Stomach (tissue), 4 donors: ENCODE measurements around the gene TPBGL.

Experiments used
- POLR2A ChIP-seq, 4 donors: fragments of 450-650 bp; IDR thresholded peaks; one replicate each; pipeline ENCODE4 v1.6.1; 2016; ENCODE audit warnings: antibody characterized with exemption in 4 of 4, control low read depth in 2 of 4, mild to moderate bottlenecking in 1 of 4, moderate library complexity in 1 of 4
- POLR2AphosphoS5 ChIP-seq, 3 donors: sonication (generic); formaldehyde crosslinking; IDR thresholded peaks; one replicate each; pipeline ENCODE4 v1.6.1; 2016; ENCODE audit warnings: antibody characterized with exemption in 3 of 3
- TF ChIP-seq, protein P1 (sequence below), 7 experiments: fragments of 450-650 bp in 4 of 7; fragments of 200-600 bp in 3 of 7; sonication (generic) in 3 of 7; IDR thresholded peaks; one replicate each; pipeline ENCODE4 v1.5.1; 2016 to 2019; ENCODE audit warnings: antibody characterized with exemption in 7 of 7, control low read depth in 2 of 7, mild to moderate bottlenecking in 1 of 7

DNA sequence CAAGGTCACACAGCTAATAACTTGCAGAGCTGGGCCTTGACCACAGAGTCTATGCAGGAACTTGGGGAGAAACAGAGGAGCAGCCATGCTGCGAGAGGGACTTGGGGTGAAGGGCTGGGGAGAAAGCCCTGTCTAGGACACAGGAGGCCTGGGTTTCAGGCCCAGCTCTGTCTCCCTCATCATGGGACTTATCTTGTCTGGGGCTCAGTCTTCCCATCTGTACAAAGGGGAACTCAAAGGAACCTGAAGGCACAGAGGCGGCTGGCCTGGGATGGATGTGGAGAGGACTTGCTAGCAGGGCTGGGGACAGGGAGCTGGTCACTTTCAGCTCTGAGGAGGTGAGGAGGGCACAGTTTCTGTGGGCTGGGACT is 36.9 kb upstream of the TPBGL start:
- TF ChIP-seq, protein P1, sequence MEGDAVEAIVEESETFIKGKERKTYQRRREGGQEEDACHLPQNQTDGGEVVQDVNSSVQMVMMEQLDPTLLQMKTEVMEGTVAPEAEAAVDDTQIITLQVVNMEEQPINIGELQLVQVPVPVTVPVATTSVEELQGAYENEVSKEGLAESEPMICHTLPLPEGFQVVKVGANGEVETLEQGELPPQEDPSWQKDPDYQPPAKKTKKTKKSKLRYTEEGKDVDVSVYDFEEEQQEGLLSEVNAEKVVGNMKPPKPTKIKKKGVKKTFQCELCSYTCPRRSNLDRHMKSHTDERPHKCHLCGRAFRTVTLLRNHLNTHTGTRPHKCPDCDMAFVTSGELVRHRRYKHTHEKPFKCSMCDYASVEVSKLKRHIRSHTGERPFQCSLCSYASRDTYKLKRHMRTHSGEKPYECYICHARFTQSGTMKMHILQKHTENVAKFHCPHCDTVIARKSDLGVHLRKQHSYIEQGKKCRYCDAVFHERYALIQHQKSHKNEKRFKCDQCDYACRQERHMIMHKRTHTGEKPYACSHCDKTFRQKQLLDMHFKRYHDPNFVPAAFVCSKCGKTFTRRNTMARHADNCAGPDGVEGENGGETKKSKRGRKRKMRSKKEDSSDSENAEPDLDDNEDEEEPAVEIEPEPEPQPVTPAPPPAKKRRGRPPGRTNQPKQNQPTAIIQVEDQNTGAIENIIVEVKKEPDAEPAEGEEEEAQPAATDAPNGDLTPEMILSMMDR (IDR thresholded peaks at IDR 0.05) = no peak
- TF ChIP-seq POLR2AphosphoS5 (IDR thresholded peaks at IDR 0.05) (no peak), POLR2A (IDR thresholded peaks at IDR 0.05) (no peak)
